DMS153 (cell line): ENCODE results near the gene PTPRD.

Source experiments
- DNase-seq: peaks from one replicate; lab custom pipeline; 2025; lab: John Stamatoyannopoulos, UW

The PTPRD gene

DNA sequence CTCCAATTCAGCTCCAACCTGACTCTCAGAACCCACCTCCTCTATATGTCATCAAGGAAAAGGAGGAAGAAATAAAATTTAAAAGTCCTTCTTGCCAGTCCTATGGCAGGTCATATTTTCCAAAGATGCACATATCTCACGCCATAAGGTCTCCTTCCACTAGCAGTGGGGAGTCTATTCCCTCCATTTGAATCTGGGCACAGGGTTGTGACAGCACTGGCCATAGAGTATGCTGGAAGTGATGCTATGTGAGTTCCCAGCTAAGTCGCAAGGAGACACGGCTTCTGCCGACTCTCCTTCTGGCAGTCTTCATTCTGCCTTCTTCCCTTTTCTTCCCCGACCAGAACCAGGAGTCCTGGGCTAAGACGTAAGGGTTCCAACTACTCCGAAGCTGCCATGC, 1929.3 kb downstream of the PTPRD start:
- no peak for DNase-seq

DNA sequence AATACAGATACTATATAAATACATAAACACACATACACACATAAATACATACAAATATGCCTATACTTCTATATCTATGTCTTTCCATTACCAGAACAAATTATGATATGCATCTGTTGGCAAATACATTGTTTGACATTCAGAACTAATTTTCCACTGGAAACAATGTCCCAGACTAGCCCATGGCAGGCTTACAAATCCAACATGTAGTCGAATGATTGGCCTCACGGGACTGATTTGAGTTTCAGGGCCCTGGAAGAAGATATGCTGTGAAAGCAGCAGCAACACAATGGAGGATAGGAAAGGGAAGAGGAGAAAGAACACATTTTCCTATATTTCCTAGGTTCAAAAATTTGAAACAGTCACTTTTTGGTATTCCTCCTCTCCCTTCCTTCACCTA, 1932.1 kb downstream of the PTPRD start:
- no peak for DNase-seq

DNA sequence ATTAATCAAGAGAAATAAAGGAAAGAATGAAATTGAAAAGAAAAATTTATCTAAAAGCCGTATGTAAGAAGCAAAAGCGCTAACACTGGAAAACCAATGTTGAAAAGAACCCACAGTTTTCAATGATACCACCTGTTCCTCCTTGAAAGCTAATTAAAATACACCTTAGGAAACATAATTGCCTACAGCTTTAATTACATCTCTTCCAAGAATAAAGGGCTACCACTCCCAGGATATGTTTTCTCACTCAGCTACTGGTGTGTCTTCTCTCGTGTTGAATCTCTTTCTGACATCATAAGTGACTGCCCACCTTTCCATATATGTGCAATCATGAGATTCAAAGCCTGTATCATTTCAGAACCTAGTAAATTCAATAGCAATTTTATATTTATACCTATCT, 1932.6 kb downstream of the PTPRD start:
- DNase-seq = no peak

DNA sequence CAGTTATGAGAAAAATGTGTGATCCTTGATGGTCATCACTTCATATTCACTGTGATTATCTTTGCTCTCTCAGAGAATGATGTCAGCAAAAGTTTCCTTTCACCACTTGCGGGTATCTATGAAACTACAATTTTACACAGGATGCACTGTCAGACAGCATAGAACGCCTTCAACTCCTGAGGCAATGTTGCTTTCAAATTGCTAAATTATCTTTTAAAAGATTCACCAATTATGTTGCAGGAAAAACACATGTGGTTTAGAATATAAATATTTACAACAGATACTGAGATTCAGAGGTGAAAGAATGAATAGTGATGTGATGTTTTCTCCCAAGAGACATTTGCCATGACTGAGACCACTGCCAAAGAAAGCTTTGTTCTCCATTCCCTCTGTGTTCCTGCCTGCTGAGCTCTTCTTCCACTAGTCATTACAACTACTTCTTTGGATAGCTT, 1933.4 kb downstream of the PTPRD start:
- no peak for DNase-seq

DNA sequence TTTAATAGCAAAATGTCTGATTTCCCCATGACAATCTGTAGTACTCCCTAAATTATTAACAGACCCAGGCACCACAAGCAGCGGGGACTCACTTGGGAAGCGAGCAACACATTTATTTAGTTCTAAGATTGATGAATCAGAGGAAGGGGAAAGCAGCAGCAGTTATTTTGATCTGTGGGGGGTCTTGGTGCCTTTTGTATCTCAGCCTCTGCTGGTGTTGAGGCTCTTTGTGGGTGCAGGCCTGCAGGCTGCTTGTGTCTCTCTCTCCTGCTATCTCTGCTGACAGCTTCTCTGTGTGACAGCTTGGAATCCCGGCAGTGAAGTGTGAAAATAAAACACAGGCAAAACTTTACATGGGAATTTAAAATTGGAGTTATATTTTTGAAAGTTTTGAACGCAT, 1935.1 kb downstream of the PTPRD start:
- DNase-seq = no peak

DNA sequence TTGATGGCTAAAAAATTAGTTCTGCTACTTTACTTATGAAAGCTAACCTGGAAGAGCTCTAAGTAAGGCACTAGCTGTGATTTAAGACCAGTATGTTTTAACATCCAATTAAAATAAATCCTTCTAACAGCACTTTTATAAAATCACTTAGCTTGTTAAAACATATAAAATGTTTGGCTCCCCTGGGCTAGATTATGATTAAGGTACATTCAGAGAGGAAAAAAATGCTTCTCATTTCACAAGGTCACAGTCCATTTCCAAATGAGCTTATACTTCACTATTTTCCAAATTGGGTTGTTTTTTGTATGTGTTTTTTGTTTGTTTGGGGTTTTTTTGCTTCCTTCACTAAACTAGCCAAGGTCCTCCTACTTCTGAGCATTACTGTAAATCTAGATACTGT, 1938.3 kb downstream of the PTPRD start:
- no peak for DNase-seq

DNA sequence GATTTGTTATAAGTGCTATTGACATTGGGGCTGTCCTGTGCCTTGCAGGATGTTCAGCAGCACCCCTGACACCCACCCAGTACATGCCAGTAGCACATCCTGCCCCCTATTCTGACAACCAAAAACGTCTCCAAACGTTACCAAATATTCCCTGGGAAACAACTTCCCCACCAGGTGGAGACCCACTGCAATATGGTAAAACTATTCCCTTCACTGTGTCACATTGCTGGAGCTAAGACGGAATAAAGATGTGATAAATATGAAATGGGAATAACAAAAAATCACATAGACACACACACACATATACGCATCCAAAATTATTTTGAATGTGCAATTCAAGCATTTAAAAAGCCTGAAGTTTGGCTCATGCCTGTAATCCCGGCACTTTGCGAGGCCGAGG, 1939.0 kb downstream of the PTPRD start:
- no peak for DNase-seq

DNA sequence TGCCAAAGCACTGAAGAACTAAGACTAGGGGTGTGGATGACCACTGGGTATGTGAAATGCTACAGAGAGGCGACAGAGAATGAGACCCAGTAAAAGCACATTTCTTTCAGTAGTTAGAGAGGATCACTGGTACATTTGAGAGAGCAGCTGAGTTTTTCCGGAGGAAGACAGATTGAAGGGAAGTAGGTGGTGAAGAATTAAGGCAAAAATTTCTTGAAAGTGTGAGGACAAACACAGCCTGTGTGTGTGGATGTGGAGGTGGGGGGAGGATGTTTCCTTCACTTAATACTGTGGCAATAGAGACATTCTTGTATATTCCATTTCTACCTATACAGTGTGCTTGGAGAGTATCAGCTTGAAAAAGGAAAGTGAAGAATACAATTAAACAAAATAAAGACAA, 1942.1 kb downstream of the PTPRD start:
- no peak for DNase-seq

DNA sequence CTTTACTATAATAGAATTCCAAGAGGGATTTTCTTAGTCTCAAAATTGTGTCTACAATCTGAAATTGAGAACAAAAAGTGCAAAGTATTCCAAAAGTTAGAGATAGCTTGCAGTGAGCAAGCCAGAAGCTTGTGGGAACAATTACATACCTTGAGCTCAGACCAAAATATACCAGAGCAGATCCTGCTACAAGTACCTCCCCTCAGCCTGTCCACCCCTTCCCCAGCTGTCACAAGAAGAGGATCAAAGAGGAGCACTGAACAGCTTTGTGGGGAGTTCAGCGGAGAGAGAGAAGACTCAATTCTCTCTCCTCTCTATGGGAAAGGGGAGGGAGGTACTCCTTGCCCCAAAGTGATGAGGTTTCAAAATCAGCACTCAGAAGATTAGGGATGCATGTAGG, 1944.1 kb downstream of the PTPRD start:
- no peak for DNase-seq

DNA sequence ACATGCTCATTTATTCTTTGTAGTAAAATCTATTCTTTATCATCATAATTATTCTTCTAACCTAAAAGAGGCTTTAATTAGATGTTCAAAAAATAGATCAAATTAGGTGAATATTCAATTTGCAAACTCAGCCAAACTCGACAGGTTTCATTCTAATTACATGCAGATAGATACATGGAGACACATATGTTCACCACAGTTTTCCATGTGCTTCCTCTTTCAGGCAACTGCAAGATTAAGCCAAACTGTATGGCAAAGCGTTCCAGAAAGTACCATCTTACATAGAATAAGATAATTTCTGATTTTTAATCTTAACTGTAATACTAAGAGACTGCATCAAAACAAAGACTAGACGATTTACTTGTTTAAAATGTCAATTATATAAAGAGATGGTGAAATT, 1944.6 kb downstream of the PTPRD start:
- no peak for DNase-seq

DNA sequence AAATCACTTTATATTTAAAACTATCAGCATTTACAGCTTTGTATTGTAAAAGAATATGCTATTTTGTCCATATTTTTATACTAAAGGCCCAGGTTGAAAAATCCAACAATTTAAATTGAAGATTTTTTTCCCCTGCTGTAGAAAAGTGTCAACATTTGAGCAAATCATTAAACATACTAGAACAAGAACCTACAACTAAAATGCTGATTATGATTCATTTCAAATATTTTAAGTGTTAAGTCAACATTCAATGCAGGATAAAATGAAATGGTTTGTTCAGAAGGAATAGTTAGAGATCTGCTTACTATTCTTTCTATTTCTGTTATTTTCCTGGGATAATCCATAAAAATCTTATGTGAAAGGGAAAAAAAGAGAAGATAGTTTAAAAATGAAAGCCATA, 1946.7 kb downstream of the PTPRD start:
- no peak for DNase-seq

DNA sequence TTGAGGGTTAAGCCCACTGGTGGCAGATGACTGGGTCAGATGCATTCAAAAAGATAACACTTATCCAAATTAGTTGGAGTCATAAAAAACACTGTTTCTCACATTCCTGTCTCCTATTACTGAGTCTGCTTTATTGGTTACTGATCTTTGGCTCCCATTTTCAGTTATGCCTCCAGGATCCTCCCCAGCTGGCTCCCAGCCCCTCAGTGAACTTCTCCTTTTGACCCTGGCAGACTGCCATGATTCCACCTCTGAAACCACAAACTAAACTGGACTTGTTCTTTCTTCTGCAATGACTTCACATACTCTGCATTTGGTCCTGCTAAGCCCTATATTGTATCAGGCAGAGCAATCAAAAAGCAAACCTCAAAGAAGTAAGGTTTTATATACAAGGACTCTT, 1952.4 kb downstream of the PTPRD start:
- DNase-seq = no peak

DNA sequence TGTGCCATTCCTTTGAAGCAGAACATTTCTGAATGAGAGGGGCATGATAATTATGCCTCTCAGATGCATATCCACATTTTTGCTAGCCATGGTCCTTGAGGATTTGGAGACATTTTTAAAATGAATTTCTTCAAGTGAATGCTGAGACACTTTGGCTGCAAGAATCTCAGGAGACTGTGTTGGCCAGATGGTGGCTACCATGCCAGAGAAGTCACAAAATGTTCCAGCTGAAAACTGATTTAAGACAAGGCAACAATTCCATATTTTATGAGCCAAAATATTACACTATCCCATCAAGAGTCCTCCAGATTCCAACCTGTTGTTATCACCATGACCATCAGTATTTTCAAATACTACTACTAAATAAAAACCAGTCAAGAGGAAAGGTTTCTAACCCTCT, 1953.7 kb downstream of the PTPRD start:
- DNase-seq = no peak

DNA sequence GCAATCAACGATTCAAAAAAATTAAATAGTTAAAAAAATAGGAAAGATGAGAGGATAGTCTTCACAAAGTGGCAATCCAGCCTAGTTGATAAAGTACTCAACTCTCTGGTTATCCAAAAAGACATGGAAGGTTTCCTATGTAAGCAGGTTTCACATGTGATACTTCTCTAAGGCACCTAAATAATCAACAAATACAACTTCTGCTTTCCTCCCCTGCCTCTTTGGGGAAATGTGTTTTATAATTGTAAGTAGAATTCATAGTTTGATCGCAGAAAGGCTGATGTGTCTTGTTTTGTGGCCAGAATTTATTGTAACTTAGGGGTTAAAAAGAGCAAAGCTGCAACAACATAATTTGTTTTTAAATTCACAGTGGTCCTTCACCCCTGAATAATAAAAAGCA, 1957.7 kb downstream of the PTPRD start:
- no peak for DNase-seq

DNA sequence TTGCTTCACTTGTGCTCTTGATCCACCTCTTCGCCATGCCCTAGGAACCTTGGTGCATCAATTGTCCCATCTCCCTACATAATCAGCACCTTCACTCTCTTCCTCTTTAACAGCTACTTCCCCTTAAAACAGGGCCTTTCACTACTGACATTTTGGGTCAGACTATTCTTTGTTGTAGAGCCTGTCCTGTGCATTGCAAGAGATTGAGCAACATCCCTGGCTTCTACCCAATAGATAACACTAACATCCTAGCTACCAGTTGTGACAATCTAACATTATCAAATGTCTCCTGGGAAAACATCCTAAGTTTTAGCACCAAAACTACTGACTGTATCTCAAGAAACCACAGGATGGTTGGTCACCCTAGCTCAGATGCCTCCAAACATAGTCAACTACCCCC, 1958.9 kb downstream of the PTPRD start:
- DNase-seq = no peak

DNA sequence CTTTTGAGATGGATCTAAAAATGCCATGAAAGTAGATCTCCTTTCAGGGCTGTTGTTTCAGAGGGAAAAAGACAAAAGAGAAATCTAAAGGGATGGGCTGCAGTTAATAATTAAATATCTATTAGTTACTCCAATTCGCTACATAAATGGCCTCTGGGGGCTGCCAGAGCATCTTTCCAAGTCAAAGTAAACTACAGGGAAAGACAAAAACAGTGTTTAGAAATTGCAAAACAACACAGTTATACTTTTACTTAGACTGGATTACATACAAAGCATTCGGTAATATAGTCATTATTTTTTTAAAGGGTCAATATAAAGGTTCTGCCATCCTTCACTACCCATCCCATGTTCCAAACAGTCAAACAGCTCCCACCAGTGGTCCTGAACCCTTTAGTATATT, 1959.7 kb downstream of the PTPRD start:
- DNase-seq = no peak

DNA sequence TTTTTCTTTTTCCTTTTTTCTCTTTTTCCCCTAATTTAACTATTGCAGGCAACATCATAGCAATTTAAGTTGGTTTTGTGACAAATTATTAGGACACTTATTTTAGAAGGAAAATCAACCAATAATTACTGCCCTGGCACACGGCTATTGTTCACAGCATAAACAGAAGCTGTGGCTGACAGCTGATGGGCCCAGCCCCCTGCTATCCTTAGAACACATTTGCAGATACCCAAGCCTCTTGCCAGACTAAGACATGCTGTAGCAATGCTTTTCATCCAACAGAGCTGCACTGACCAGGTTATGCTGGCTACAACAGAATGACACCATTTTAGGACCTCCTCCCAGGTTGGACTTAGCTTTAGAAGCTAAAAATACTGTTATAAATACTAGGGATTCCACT, 1960.5 kb downstream of the PTPRD start:
- no peak for DNase-seq

DNA sequence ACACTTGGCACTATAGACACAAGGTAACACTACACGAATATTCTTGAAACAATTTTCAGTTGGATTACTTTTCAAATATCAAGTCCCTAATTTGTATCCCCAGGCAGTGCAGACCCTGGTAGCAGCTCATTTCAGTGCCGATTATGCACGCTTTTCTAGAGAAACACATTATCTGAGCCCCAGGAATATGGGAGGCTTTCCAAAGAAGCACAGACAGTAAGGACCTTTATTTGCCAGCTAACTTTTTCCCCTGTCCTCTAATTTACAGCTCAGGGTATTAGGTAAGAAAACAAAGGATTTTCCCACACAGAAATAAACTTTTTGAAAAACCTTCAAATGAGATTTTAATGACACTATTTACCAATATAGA, 1961.0 kb downstream of the PTPRD start:
- no peak for DNase-seq

DNA sequence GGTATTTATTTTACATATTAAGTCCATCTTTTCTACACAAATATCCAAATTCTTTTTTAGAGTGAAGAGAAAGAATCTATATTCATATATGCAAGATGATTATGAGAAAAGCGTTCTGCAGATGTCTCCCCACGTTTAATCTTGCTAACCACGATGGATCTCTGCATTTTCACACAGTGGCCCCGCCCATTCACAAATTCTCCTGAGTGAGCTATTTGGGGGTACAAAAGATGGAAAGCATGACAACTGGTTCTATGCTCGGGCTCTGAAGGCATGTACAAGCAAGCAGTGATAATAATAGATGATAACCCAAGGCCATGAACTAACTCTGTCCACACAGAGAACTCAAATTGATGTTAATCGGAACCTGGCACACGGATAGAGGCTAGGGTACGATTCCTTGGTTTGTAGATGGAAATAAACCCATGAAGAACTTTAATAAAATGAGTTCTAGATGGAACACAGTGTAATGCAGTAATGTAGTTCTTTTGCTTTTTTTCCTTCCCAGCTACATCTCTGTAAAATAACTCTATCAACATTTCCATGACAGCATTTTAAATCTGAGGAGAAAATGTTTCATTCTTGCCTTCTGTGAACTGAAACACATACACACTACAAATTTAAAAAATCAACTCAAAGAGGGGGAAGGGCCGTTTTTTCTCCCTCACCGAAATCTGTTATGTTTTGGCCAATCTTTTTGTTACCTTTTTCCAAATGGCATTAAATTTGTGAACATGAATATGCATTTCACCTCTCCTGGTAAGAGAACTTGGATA, 1961.5 kb downstream of the PTPRD start:
- DNase-seq = no peak

DNA sequence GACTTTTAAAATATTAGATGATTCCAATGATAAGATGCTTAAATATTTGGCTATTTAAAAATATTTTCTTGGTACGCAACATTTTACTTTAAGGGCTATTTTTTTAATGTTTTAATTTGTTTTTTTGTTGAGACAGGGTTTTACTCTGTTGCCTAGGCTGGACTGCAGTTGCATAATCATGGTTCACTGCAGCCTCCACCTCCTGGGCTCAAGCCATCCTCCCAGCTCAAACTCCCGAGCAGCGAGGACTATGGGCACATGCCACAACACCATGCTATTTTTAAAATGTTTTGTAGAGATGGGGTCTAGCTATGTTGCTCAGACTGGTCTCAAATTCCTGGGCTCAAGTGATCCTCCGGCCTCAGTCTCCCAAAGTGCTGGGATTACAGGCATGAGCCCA, 1963.0 kb downstream of the PTPRD start:
- no peak for DNase-seq

DNA sequence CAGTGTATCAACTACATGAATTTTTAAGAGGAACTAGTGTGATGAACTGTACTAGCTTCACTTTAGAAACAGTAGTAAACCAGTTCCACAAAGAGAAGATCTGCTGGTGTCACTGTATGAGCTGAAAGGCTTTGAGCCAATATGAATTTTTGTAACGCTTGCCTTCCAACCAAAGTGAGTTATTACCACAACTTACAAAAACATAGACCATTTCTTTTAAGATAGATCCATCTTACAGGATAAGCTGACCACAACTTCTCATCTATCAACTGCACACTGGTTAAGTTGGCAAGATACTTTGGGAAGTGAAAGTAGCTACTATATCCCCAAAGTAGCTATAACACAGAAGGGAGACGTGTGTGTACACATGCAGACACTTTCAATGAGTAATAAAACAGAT, 1963.6 kb downstream of the PTPRD start:
- no peak for DNase-seq

DNA sequence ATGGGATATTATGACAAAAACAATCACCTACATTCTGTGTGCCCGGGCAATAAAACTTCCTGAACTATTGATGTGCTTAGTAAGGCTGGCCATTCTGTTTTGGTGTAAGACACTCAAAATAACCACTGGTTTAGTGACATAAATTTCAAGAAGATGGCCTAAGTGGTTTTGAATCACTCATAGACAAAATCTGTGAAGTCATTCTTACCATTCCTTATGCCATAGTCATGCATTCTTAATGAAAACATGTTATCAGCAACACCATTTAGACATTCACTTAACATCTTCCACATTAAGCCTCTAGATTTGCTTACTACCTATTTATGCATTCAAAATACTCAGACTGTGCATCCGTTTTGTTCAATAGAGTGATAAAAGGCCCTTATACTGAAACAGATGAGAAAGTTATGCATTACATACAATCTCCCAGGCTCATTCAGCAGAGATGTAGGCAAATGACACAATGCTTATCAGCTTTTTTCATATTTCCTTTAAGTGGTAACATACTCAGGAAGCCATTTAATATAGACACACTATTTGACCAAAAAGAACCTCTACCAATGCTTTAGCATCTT, 1964.4 kb downstream of the PTPRD start:
- no peak for DNase-seq

DNA sequence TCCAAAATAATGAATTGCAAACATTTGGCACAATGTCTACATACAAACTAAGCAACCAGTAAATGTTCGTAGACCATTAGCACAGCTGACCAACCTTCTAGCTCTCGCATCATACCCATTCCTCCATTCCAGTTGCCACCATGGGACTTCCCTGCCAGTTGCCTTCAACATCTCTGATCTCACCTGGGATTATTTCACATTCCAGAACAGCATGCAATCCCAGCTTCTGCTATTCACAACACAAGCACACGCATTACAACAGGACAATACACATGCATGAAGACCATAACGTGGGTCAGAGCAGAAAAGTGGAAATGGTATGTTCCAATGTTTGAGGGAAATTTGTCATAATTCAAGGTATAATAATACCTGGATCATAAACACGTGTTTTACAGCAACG, 1965.0 kb downstream of the PTPRD start:
- DNase-seq = no peak

DNA sequence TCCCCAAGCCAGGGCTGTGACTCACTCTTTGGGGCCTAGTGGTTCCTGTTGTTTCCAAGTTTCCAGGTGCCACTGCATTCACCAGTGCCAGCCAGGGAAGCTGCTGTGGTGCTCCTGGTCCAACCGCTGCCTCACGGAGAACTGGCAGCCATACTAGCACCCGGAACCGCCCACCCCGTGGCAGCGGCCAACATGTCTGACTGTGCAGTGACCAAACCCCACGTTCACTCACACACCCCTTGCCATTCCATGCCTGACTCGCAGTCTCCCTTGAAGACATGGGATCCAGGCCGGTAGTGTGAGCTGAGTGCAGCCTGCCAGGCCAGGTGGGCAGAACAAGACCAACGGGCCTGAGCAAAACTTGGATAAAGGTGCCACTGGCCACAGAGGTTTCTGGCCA, 1968.2 kb downstream of the PTPRD start:
- DNase-seq = no peak
